ENCODE results near the gene PPP1R37.

PPP1R37 gene

DNA sequence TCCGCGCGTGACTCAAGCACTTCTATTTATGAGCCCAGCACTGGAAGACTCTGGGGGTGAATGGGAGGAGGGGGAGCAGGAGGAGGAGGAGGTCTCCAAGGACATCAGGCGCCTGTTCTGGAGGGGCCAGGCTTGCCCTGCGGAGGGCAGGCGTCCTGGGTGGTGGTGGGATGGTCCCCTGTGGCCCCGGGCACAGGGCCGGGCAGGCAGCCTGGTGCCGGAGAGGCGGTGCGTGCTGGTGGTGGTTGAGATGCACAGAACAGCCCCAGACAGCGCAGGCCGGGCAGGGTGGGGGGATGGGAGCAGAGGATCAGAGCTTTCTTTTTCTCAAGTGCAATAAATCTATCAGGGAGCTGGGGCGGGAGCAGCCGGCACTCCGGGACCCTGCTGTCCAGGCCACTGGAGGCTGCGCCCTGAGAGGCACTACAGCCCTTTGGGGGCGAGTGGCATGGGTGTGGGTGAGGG, 53.8 kb downstream of the PPP1R37 start:
- no peak for TF ChIP-seq CTCF (IDR thresholded peaks at IDR 0.05)

DNA sequence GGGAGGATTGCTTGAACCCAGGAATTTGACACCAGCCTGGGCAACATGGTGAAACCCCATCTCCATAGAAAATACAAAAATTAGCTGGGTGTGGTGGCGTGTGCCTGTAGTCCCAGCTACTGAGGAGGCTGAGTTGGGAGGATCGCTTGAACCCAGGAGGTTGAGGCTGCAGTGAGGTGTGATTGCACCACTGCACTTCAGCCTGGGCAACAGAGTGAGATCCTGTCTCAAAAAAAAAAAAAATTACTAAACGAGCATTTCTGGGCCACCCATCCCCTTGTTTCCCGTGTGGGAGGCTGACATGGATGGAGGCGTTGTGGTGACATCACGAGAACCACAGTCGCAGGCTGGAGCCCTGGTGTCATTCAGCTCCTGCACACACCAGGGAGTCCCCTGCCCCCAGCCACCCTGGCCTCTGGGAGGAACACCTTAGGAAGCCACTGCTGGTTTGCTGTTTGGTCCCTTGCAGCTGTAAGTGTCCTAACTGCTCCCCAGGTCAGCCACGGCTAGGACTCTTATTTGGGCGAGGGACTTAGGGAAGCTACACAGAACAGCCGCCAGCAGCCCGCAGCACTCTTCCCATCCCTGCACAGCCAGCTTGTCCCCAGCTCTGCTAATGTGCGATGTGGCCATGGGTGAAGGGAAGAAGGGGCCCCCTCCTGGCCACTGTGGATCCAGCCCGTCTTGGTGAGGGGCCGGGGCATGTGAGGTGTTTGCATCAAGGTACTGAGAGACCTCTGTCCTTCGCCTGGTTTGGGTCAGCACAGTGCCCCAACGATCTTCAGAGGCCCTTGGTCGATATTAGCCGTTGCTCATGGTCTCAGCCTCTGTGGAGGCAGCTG, 55.1 kb downstream of the PPP1R37 start:
- no peak for TF ChIP-seq CTCF (IDR thresholded peaks at IDR 0.05)

GRCh38 chr19:45149129-45149528, 56.1 kb downstream of the PPP1R37 start:
- TF ChIP-seq CTCF (IDR thresholded peaks at IDR 0.05) = no peak

GRCh38 chr19:45150180-45150579, 57.2 kb downstream of the PPP1R37 start:
- no peak for TF ChIP-seq CTCF (IDR thresholded peaks at IDR 0.05)

- no peak for TF ChIP-seq CTCF (IDR thresholded peaks at IDR 0.05)
Observed at GRCh38 chr19:45150751-45151281, 57.8 kb downstream of the PPP1R37 start.

- TF ChIP-seq CTCF (IDR thresholded peaks at IDR 0.05) = no peak
Observed at GRCh38 chr19:45151320-45151719, 58.3 kb downstream of the PPP1R37 start.

- TF ChIP-seq CTCF (IDR thresholded peaks at IDR 0.05) = no peak
Observed at GRCh38 chr19:45151821-45152503, 59.0 kb downstream of the PPP1R37 start.
